HG03558 (cell line): ENCODE data around the gene AVEN.

ENCODE experiments used
- ATAC-seq: cut with Tn5 transposase; IDR thresholded peaks from one replicate; pipeline ENCODE4 v1.9.1; 2021; ENCODE audit warnings: moderate number of reproducible peaks; ENCODE audit not compliant: unreplicated experiment; ENCODE audit errors: extremely low read depth

The AVEN gene

DNA sequence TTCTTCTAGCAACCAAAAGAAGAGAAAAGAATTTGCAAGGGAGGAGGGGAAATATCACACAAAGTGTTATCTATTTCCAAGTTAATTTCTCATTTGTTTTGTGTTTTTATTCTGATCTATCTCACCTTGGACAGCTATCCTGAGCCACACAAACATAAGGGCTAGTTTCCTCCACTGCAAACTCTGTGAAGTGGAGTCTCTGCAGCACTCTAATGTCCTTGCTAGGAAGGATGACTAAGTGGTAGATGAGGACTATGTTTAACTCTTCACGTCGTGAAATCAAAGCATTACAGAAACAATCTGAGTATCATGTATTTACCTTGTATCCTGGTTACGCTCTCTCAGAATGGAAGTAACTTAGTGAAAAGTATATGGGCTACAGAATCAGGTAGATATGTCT, 104.6 kb downstream of the AVEN start:
- no peak for ATAC-seq

DNA sequence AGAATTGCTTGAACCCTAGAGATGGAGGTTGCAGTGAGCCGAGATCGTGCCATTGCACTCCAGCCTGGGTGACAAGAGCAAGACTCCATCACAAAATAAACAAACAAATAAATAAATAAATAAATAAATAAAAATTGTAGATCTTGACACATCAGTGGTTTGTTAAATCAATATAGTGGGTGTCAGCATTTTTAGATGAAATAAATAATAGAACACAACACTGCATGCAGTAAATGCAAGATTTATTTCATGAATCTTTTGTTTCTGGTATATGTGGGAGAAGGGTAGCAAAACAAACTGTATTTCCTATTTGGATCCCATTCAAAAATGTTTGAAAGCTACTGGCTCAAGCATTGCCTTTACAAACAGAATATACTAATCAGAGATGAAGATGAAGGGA, 106.3 kb downstream of the AVEN start:
- no peak for ATAC-seq

DNA sequence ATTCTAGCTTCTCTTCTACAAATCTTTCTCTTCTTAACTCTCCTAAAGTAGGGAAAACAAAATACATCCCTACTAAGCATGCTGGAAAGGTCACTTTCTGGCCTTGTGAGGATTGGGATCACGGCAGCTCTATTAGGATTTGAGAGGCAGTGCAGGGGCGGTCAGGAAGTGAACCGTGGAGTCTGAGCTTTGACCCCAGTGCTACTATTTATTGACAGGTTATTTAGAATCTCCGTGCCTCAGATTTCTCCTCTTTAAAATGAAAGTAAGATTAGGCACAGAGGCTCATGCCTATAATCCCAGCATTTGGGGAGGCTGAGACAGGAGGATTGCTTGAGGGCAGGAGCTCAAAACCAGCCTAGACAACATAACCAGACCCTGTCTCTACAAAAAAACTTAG, 112.7 kb downstream of the AVEN start:
- ATAC-seq, result no peak

DNA sequence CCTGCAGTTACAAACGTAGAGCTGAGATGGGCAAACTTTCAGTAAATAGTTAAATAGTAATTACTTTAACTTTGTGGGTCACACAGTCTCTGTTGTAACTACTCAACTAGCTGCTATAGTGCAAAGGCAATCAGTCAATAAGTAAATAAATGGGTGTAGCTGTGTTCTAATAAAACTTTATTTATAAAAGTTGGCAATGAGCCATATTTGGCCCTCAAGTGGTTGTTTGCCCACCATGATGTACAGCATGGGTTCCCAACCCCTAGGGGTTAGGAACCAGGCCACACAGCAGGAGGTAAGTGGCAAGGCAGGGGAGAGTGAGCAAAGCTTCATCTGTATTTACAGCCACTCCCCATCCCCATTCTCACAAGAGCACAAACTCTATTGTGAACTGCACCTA, 115.6 kb downstream of the AVEN start:
- ATAC-seq, result no peak

GRCh38 chr15:33915571-33916407, 123.2 kb downstream of the AVEN start:
- no peak for ATAC-seq

GRCh38 chr15:33913459-33913858, 125.5 kb downstream of the AVEN start:
- ATAC-seq, result no peak

GRCh38 chr15:33912326-33912725, 126.7 kb downstream of the AVEN start:
- ATAC-seq, result no peak

DNA sequence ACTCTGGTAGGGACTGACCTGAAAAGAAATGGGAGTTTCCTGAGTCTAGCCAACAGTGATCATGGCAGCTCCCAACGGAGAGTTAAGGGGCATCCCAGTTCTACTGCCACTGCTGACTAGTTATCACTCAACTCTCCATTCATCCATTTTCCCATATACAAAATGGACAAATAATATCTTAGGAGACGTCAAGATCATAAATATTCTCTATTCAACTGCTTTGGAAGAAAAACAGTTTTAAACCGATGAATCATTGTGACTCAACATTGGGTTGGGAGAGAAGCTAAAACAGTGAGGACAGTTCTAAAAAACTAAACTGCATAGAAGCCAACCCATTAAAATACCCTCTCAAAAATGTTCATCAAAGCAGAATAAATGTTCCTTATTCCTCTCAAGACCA, 128.3 kb downstream of the AVEN start:
- ATAC-seq, result no peak

- no peak for ATAC-seq
Measured at GRCh38 chr15:33908406-33908805, 130.6 kb downstream of the AVEN start.

DNA sequence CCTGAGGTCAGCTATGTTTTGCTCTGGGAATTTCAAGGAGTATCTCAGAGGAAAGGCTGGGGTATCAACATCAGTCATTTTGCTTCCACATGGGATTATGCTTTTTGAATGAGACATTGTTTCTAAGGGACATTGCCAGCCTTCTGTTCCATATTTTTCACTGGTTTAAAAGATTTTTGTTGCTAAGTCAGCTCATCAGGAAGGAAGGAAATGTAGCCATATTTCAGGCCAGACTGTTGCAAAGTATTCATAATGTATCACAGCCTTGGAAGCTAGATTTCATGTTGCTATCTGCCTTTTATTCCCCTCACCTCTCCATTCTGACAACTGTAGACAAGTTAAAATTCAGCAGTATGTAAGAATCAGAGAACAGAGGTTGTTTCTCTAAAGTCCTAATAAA, 131.7 kb downstream of the AVEN start:
- no peak for ATAC-seq

GRCh38 chr15:33903661-33904060, 135.3 kb downstream of the AVEN start:
- ATAC-seq, result no peak

DNA sequence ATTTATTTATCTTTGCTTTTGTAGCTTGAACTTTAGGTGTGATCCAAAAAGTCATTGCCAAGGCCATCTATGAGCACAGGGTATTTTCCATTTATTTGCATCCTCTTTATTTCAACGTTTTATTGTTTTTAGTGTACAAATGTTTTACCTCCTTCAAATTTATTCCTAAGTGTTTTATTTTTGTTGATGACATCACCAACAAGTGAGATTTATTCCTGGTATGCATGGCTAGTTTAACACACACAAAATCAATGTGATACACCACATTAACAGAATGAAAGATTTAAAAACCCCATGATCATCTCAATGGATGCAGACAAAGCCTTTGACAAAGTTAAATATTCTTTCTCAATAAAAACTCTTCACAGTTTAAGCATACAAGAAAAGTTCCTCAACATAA, 137.0 kb downstream of the AVEN start:
- ATAC-seq, result no peak

- peak; percentile 56 for ATAC-seq
Measured at GRCh38 chr15:33894193-33894592, 144.8 kb downstream of the AVEN start.

- no peak for ATAC-seq
Measured at GRCh38 chr15:33888176-33888575, 150.8 kb downstream of the AVEN start.

DNA sequence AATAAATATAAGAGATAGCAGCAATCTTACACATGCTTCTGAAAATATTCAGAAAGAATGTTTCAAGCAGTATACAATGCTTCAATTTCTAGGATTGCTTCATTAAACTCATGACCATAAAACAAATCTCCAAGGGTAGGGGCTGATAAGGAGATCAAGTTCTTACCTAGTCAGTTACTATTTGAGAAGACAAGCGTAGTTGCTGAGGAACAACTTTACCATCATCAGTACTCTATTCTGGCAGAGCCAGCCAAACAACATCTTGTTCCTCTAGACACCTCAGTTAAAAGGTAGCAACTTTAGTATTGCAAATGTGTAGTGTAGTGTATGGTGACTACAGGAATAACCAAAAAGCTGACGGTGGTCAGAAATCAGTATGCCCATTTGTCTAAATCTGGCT, 156.1 kb downstream of the AVEN start:
- no peak for ATAC-seq

DNA sequence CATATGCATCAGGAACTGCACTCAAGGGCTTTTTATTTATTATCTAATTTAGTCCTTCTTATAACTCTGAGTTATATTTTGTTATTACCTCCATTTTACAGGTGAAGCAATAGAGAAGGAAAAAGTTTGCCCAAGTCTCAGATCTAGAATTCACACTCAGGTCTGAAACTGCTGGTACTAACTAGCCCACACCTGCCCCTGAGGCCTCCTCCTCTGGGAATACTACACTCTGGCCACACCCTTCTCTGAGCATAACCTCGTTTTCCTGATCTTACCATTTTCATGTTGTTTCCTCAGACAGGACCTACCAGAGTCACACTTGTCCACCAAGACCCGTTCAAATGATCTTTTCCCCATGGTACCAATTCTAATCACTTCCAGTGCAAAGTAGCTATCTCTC, 164.8 kb downstream of the AVEN start:
- ATAC-seq, result no peak

DNA sequence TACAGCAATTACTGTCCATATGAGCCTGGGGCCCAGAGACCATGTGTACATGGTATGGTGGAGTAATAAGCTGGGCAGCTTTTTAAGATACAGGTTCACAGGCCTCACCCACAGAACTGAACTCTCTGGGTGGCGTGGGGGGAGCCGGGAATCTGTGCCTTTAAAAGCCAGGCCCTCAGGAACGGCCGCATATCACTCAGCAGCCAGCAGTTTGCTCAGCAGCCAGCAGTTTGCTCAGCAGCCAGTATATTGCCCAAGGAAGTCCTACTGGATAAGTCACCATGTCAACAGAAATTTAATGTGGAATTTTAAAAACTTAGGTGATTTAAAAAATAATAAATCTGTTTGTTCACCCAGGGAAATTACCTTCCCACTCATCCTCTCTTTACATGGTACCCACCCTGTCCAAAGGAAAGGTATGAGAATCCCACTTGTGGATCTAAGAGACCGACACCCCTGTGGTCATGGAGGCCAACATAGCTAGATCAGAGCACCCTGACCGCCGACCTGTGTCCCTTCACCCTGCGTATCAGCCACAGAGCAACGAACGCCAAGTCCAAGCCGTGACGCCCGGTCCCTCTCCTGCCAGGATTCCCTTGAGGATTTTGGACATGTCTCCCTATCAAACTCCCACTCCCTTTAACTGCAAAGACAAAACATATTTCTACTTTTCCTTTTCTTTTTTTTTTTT, 166.4 kb downstream of the AVEN start:
- ATAC-seq, result no peak

DNA sequence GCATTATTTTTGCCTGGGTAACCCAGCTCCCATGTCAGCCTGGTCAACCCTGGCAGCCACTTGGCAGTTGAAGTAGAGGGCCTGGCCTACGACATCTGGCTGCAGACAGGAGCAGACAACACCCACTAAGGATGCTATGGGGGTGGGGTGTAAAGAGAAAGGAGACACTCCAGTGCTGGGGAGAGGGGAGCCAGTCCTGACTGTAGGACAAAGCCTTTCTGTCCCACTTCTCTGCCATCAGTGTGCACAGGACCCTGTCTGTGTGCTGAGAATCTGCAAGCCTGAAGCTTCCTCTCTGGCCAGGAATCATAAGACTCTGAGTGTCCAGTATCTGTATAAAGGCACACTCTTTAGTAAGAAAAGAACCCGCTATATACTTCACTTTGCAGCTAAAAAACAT, 167.0 kb downstream of the AVEN start:
- ATAC-seq, result no peak

DNA sequence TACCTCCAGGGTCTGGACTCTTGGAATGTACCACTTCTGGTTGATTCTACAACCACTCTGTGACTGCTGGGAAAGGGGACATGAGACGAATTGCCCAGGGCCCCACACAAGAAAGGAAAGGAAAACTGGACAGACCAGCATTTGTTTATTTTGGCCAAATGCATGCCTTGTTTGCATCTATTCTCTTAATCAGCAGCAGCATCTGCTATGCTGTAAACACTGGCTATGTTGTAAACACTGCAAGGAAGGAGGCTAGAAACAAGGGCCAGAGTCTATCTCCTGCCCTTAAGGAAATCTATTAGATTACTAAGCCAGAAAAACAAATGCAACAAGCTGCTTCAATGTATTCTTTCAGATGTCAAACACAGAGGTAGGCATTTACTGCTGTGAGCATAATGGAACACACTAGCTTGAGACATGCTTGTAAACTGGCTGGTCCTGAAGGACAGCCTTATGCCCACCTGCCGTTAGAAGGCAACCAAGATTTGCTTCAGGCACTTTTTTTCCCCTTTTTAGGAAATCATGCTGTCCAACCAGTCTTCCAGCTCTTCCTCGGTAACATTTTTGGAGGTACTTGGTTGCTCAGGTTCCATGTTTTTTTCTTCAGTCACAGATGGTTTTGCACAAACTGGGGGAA, 172.8 kb downstream of the AVEN start:
- no peak for ATAC-seq

DNA sequence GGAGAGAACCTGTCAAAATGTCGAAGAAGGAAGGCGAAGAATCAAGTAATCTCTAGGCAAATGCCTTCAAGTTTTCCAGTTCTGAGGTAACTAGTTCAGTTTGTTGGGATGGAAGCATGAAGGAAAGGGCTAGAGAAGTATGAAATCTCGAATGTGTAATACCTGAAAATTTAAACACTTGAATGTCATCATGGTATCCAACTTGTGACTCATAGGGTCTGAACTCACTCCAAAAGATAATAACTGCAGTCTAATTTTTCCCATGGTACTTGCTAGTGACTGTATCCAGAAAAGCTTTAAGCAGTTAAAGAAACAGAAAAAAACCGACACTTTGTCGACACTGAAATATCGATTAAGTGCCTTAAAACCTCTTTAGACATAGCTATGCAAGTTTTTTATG, 173.6 kb downstream of the AVEN start:
- ATAC-seq, result no peak

DNA sequence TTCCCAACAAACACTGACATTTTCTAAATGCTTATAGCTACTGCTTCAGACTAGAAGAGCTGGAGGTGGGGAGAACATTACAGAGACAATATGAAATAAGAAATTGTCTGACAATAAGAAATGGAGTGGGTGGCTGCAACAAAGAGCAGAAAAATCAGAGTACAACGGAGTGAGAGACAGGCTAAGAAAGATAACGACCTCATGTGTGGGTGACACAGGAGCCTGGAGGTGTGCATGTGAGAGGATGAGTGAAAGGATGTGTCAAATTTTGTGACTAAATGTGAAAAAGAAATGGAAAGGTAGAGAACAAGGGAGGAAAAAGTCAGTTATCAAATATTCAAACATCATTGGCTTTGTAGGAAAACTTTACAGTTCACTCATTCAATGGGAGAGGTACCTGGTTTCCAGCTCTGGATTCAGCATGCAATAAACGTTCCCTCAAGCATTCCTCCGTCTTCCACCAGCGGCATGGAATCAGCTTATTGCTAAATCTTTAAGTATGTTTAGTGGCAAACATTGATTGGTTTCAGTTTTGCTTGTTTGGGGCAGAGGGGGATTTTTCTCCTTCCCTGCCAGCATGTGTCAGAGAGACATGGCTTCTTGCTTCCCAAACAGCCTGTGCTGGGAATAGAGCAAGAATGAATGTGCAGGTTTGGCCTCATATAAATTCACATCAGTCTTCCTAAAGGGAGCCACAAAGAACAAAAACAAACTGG, 174.5 kb downstream of the AVEN start:
- no peak for ATAC-seq
